Osteocyte (in vitro differentiated cells): Measurements from ENCODE around the gene NOL9. TPM values are rescaled to one million over a fixed set of nuclear protein-coding genes. Genes with fewer than 3 reads are reported as not detected.

Source experiments
- DNase-seq: peaks from one replicate; pipeline ENCODE4 v3.0.0; 2021; ENCODE audit warnings: mixed read lengths; ENCODE audit not compliant: unreplicated experiment; ENCODE audit errors: extremely low spot score
- H3K27ac Mint-ChIP-seq: one replicate; pipeline ENCODE4 v1.8.0; 2021; ENCODE audit warnings: mild to moderate bottlenecking, mixed read lengths; ENCODE audit not compliant: unreplicated experiment
- H3K27me3 Mint-ChIP-seq: one replicate; pipeline ENCODE4 v1.8.0; 2021; ENCODE audit warnings: mixed read lengths; ENCODE audit not compliant: unreplicated experiment
- H3K36me3 Mint-ChIP-seq: one replicate; pipeline ENCODE4 v1.8.0; 2021; ENCODE audit warnings: mixed read lengths; ENCODE audit not compliant: unreplicated experiment
- H3K4me1 Mint-ChIP-seq: one replicate; pipeline ENCODE4 v1.8.0; 2021; ENCODE audit warnings: mixed read lengths; ENCODE audit not compliant: unreplicated experiment
- H3K4me3 Mint-ChIP-seq: one replicate; pipeline ENCODE4 v1.8.0; 2021; ENCODE audit warnings: mild to moderate bottlenecking, moderate library complexity, mixed read lengths; ENCODE audit not compliant: unreplicated experiment
- H3K9me3 Mint-ChIP-seq: one replicate; pipeline ENCODE4 v1.8.0; 2021; ENCODE audit warnings: mixed read lengths; ENCODE audit not compliant: unreplicated experiment
- total RNA-seq: library from RNA; stranded (reverse); gene quantifications from 2 replicates; pipeline ENCODE4 v1.2.1, GENCODE V29; 2021
- TF ChIP-seq, protein P1 (sequence below): fragments of 200-600 bp; sonication (generic); IDR thresholded peaks from 2 replicates; pipeline ENCODE4 v1.5.0; 2021; ENCODE audit warnings: antibody characterized with exemption, mild to moderate bottlenecking, moderate library complexity

Gene NOL9
- total RNA-seq, 1 donor from 2014 or later, result 33.5 TPM

DNA sequence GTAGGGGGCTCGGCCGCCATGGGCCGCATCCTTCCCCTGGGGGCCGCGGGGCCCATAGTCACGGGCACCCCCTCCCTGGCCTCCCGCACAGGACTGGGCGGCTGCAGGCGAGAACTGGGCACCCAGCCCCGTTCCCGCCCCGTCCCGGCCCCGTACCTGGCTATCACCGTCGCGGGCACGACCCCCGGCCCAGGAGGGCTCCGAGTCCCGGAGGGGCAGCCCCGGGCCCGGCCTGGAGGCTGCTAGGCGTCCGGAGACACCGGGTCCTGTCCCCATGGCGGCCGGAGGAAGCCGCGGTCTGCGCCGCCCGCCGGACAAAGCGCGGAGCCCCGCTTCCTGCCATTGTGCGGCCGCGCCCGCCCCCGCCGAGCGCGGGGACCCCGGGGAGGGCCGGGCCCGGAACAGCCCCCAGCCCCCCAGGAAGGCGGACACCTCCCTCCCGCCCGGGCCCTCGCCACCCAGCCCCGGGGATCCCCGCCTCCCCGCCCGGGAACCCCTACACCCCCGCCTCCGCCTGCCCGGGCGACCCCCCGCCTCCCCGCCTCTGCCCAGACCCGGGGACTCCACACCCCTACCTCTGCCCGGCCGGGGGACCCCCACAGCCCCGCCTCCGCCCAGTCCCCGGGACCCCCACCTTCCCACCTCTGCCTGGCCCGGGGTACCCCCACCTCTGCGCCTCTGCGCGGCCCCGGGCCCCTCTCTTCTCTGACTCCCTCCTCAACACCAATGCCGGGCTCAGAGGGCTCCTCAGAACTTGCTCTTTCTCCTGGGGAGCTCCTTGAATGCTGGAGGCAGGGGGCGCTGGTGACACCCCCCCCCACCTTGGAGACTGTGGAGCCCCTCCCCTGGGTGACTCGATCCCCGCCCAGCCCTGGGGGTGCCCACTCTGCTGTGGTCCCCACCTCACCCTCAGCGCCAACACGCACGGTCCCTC is 68.9 kb downstream of the NOL9 start:
- Mint-ChIP-seq H3K36me3 (no peaks in the 10 kb centered on the region), H3K9me3 (no peaks in the 10 kb centered on the region), H3K4me1 (peaks cover 46% of the 10 kb centered on the region), H3K27ac (peak overlapping the region; percentile 71), H3K27me3 (no peaks in the 10 kb centered on the region), H3K4me3 (peak overlapping the region; percentile 72)
- DNase-seq, result no peak
- TF ChIP-seq, protein P1, sequence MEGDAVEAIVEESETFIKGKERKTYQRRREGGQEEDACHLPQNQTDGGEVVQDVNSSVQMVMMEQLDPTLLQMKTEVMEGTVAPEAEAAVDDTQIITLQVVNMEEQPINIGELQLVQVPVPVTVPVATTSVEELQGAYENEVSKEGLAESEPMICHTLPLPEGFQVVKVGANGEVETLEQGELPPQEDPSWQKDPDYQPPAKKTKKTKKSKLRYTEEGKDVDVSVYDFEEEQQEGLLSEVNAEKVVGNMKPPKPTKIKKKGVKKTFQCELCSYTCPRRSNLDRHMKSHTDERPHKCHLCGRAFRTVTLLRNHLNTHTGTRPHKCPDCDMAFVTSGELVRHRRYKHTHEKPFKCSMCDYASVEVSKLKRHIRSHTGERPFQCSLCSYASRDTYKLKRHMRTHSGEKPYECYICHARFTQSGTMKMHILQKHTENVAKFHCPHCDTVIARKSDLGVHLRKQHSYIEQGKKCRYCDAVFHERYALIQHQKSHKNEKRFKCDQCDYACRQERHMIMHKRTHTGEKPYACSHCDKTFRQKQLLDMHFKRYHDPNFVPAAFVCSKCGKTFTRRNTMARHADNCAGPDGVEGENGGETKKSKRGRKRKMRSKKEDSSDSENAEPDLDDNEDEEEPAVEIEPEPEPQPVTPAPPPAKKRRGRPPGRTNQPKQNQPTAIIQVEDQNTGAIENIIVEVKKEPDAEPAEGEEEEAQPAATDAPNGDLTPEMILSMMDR, result no peak

DNA sequence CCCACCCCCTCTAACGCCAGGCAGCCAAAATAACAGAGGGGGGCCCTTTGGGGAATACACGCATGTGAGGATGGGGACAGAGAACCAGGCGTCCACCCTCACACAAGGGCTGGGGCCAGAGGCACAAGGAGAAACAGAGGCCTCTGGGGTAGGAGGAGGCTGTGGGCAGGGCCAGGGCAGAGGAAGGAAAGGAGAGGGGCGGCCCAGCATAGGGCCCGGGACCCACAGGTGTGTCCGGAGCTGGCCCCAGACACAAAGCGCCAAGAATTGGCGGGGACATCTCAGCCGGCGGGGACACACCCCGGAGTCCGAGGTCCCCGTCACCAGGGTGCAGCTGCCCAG is 69.5 kb downstream of the NOL9 start:
- H3K27ac Mint-ChIP-seq, result peak overlapping the region; percentile 18
- TF ChIP-seq, protein P1, result no peak
- no peaks in the 10 kb centered on the region for H3K27me3 Mint-ChIP-seq
- H3K4me1 Mint-ChIP-seq, result peaks cover 42% of the 10 kb centered on the region
- no peaks in the 10 kb centered on the region for H3K36me3 Mint-ChIP-seq
- H3K4me3 Mint-ChIP-seq, result peak overlapping the region; percentile 66
- no peak for DNase-seq
- no peaks in the 10 kb centered on the region for H3K9me3 Mint-ChIP-seq

DNA sequence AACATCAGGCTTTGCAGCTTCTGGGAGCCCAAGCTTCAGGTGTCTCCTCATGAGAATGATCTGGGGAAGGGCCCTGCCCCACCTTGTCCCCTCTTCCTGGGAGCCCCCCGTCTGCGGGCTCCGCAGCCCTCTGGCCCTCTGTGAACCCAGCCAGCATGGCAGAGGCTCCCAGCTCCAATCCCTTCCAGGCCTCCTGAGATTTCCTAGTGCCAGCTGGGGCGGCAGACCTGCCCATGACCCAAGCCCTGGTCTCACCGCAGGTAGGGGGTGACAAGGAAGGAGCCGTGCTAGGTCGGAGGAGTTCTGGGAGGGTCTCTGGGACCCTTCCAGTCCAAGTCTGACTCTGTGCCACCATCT is 70.6 kb downstream of the NOL9 start:
- Mint-ChIP-seq H3K27ac (no peak overlapping the region), H3K9me3 (no peaks in the 10 kb centered on the region), H3K36me3 (no peaks in the 10 kb centered on the region), H3K27me3 (no peaks in the 10 kb centered on the region), H3K4me1 (peaks cover 33% of the 10 kb centered on the region), H3K4me3 (peak overlapping the region; percentile 19)
- TF ChIP-seq, protein P1, result no peak
- DNase-seq, result no peak

DNA sequence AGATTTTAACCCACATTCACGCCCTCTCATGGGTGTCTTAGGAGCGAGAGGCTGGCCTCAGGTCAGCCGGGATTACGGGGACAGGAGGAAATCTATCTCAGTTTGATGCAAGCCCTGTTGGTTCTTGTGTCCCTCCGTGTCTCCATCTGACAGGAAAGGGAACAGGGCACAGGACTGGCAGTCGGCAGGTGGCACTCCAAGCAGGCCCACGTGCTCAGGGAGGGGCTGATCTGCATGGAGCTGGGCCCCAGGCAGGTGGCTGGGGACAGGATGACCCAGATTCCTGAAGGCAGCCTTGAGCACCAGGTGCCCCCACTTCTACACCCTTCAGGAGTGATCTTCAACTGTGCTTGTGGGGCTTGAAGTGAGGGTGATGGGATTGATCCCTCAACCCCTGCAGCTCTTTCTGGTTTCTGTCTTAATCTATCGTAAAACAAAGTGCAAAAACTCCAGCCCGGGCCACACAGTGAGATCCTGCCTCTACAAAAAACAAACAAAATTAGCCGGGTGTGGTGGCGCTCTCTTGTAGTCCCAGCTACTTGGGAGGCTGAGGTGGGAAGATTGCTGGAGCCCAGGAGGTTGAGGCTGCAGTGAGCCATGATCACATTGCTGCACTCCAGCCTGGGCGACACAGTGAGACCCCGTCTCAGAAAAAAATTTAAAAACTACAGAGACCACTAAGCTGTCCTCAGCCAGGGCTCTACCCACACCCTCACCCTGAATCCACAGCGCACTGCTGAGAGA is 71.1 kb downstream of the NOL9 start:
- Mint-ChIP-seq H3K9me3 (no peaks in the 10 kb centered on the region), H3K4me3 (no peak overlapping the region), H3K36me3 (no peaks in the 10 kb centered on the region), H3K27me3 (no peaks in the 10 kb centered on the region), H3K4me1 (peaks cover 28% of the 10 kb centered on the region), H3K27ac (no peak overlapping the region)
- DNase-seq, result no peak
- TF ChIP-seq, protein P1, result no peak

DNA sequence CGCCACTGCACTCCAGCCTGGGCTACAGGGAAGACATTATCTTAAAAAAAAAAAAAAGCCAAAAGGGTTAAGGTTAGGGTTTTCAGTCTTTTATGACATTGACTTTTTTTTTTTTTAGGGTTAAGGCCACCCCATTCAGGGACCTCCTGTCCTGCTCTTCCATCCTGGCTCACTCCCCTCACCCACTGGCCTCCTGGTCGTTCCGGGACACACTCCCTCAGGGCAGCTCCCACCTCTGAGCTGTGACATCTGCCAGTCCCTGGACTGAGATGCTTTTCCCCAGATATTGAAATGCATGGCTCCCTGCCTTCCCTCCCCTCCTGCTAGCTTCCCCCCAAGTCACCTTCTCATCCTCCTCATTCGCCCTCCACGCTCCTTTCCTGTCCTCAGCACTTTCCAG is 72.5 kb downstream of the NOL9 start:
- H3K27me3 Mint-ChIP-seq, result no peaks in the 10 kb centered on the region
- H3K4me1 Mint-ChIP-seq, result peaks cover 19% of the 10 kb centered on the region
- no peaks in the 10 kb centered on the region for H3K9me3 Mint-ChIP-seq
- no peaks in the 10 kb centered on the region for H3K36me3 Mint-ChIP-seq
- H3K27ac Mint-ChIP-seq, result no peak overlapping the region
- DNase-seq, result no peak
- TF ChIP-seq, protein P1, result no peak
- no peak overlapping the region for H3K4me3 Mint-ChIP-seq
